B cell (primary cell): Measurements from ENCODE around the gene WDFY4. TPM values are rescaled to one million over a fixed set of nuclear protein-coding genes. Genes with fewer than 3 reads are reported as not detected.

ENCODE experiments used
- ATAC-seq: fragments of 200-7000 bp; cut with Tn5 transposase; one replicate; pipeline ENCODE4 v1.10.0; 2021; ENCODE audit warnings: low read depth, mild to moderate bottlenecking, moderate number of reproducible peaks, moderate library complexity
- CTCF ChIA-PET: fragments of 350-600 bp; sonication (Branson Sonifier 250); formaldehyde crosslinking; loops from one replicate; lab custom pipeline; 2021; ENCODE audit warnings: antibody characterized with exemption, inconsistent platforms; lab: Charles Lee
- POLR2A ChIA-PET: fragments of 350-600 bp; sonication (Branson Sonifier 250); formaldehyde crosslinking; loops from one replicate; lab custom pipeline; 2021; ENCODE audit warnings: antibody characterized with exemption; lab: Charles Lee
- DNase-seq: peaks from one replicate; pipeline ENCODE4 v3.0.0; 2013
- H2AFZ ChIP-seq: 2 replicates; pipeline ENCODE4 v1.6.1; 2012; ENCODE audit warnings: mild to moderate bottlenecking, low read depth, low read length; ENCODE audit not compliant: insufficient read depth, poor library complexity, severe bottlenecking
- H3K27ac ChIP-seq, 2 donors: 1 replicate in 1 of 2; 2 replicates in 1 of 2; pipeline ENCODE4 v1.5.1; 2012 to 2013; ENCODE audit warnings: low read length in 2 of 2, mild to moderate bottlenecking in 2 of 2, moderate library complexity in 1 of 2
- H3K27me3 ChIP-seq, 4 experiments: fragments of 200-600 bp in 1 of 4; sonication (generic) in 1 of 4; replicated peaks in 1 of 4; 1 replicate in 2 of 4; 2 replicates in 2 of 4; pipeline versions ENCODE4 v1.6.1 to v1.7.0; 2013 to 2016; ENCODE audit warnings: low read length in 3 of 4, mild to moderate bottlenecking in 2 of 4, mixed read lengths in 1 of 4, moderate library complexity in 1 of 4; ENCODE audit not compliant: insufficient read depth in 4 of 4, control insufficient read depth in 3 of 4; ENCODE audit errors: control extremely low read depth in 1 of 4
- H3K36me3 ChIP-seq, 2 experiments: replicated peaks in 1 of 2; 1 replicate in 1 of 2; 2 replicates in 1 of 2; pipeline versions ENCODE4 v1.6.1 to v1.7.1; 2013; ENCODE audit warnings: low read length in 1 of 2; ENCODE audit not compliant: insufficient read depth in 2 of 2, control insufficient read depth in 1 of 2; ENCODE audit errors: control extremely low read depth in 1 of 2, extremely low read depth in 1 of 2
- H3K4me1 ChIP-seq, 2 donors: fragments of 200-600 bp in 1 of 2; sonication (generic) in 1 of 2; 1 replicate in 1 of 2; 2 replicates in 1 of 2; pipeline versions ENCODE4 v1.5.1 to v1.6.1; 2013 to 2017; ENCODE audit warnings: low read length in 2 of 2; ENCODE audit not compliant: control insufficient read depth in 2 of 2, insufficient read depth in 2 of 2
- H3K4me2 ChIP-seq: replicated peaks from 2 replicates; pipeline ENCODE3; 2012; ENCODE audit warnings: mild to moderate bottlenecking, low read depth, low read length; ENCODE audit not compliant: poor library complexity, severe bottlenecking
- H3K4me3 ChIP-seq, 5 experiments: fragments of 200-600 bp in 1 of 5; sonication (generic) in 1 of 5; 1 replicate in 3 of 5; 2 replicates in 2 of 5; pipeline versions ENCODE4 v1.5.1 to v1.7.0; 2011 to 2016; ENCODE audit warnings: low read length in 4 of 5, mild to moderate bottlenecking in 4 of 5, low read depth in 2 of 5, control low read depth in 1 of 5, moderate library complexity in 1 of 5; ENCODE audit not compliant: insufficient read depth in 1 of 5; ENCODE audit errors: control extremely low read depth in 1 of 5, extremely low read depth in 1 of 5
- H3K79me2 ChIP-seq: fragments of 200-600 bp; sonication (generic); one replicate; pipeline ENCODE4 v1.6.0; 2016; ENCODE audit warnings: low read length; ENCODE audit not compliant: control insufficient read depth, insufficient read depth
- H3K9ac ChIP-seq: fragments of 200-600 bp; sonication (generic); 2 replicates; pipeline ENCODE4 v1.6.1; 2017; ENCODE audit warnings: mild to moderate bottlenecking, low read length, moderate library complexity
- H3K9me3 ChIP-seq, 3 donors: one replicate each; pipeline versions ENCODE4 v1.6.1 to v1.7.1; 2013; ENCODE audit warnings: low read length in 2 of 3; ENCODE audit not compliant: control insufficient read depth in 2 of 3, insufficient read depth in 1 of 3; ENCODE audit errors: control extremely low read depth in 1 of 3
- H4K20me1 ChIP-seq: 2 replicates; pipeline ENCODE4 v1.6.0; 2012; ENCODE audit warnings: mild to moderate bottlenecking, low read length; ENCODE audit not compliant: insufficient read depth, control insufficient read depth, poor library complexity, severe bottlenecking
- H3K27ac Mint-ChIP-seq: one replicate; pipeline ENCODE4 v1.8.0; 2021; ENCODE audit warnings: mixed read lengths
- H3K27me3 Mint-ChIP-seq: one replicate; pipeline ENCODE4 v1.8.0; 2021; ENCODE audit warnings: mixed read lengths
- H3K4me1 Mint-ChIP-seq: one replicate; pipeline ENCODE4 v1.8.0; 2021; ENCODE audit warnings: mixed read lengths
- H3K4me3 Mint-ChIP-seq: one replicate; pipeline ENCODE4 v1.8.0; 2021; ENCODE audit warnings: mixed read lengths
- H3K9me3 Mint-ChIP-seq: one replicate; pipeline ENCODE4 v1.8.0; 2022; ENCODE audit warnings: mixed read lengths; ENCODE audit not compliant: insufficient read depth
- CTCF ChIP-seq: fragments of 200-600 bp; IDR thresholded peaks from one replicate; pipeline ENCODE4 v1.8.0; 2022; ENCODE audit warnings: antibody characterized with exemption, mild to moderate bottlenecking
- EZH2 ChIP-seq: IDR thresholded peaks from 2 replicates; pipeline ENCODE4 v1.6.1; 2012; ENCODE audit warnings: borderline replicate concordance, low read depth, mild to moderate bottlenecking, moderate library complexity, low read length; ENCODE audit not compliant: insufficient read depth, poor library complexity, severe bottlenecking
- WGBS: methylation state at CpG from one replicate; pipeline ENCODE4 v1.1.5; 2013; ENCODE audit warnings: missing lambda C conversion rate; ENCODE audit not compliant: insufficient coverage; 5-methylcytosine and 5-hydroxymethylcytosine counted together
- intact Hi-C: fragments of 100-400 bp; cut with micrococcal nuclease; formaldehyde crosslinking; loops from one replicate; pipeline ENCODE4 v1.10.0; 2022
- polyA plus RNA-seq: library from polyadenylated mRNA; depleted of rRNA; stranded (reverse); fragments of >200 nt; gene quantifications from 2 replicates; pipeline ENCODE4 v1.2.3, GENCODE V29; 2012
- total RNA-seq, 2 donors: library from RNA; stranded (reverse); fragments of 120-200 nt in 1 of 2; gene quantifications; 1 replicate in 1 of 2; 2 replicates in 1 of 2; pipeline versions ENCODE4 v1.2.3 to v1.2.4, GENCODE V29; 2013 to 2022

The WDFY4 gene
- total and polyA plus RNA-seq, 2 donors (not counting 1 experiment from before 2014, with no cell fraction given): 262 to 560 TPM

- no peaks in the 10 kb centered on the region for H3K27me3 ChIP-seq
- H3K4me1 Mint-ChIP-seq: no peaks in the 10 kb centered on the region
- H3K27ac ChIP-seq: peak overlapping the region in 1 of 2 donors; percentile 38
- ChIA-PET POLR2A (no interaction called here), CTCF (no interaction called here)
- no peak for DNase-seq
- intact Hi-C loops: no loop called here
- H3K9me3 Mint-ChIP-seq: no peaks in the 10 kb centered on the region
- H3K27me3 Mint-ChIP-seq: no peaks in the 10 kb centered on the region
- no peak for ATAC-seq
- H4K20me1 ChIP-seq: peaks cover 69% of the 10 kb centered on the region
- 96% methylated on average over 4 of the region's 6 CpGs for WGBS
- no peaks in the 10 kb centered on the region for H3K9me3 ChIP-seq
- H3K4me3 Mint-ChIP-seq: no peak overlapping the region
- no peak overlapping the region for H2AFZ ChIP-seq
- no peak overlapping the region for H3K27ac Mint-ChIP-seq
- H3K9ac ChIP-seq: no peak overlapping the region
- no peaks in the 10 kb centered on the region for H3K4me1 ChIP-seq
- TF ChIP-seq CTCF (no peak), EZH2 (no peak)
- peaks cover 10 to 93% of the 10 kb centered on the region in 2 experiments for H3K36me3 ChIP-seq
- no peak overlapping the region for H3K4me2 ChIP-seq
- no peak overlapping the region for H3K4me3 ChIP-seq
- H3K79me2 ChIP-seq: peaks cover 42% of the 10 kb centered on the region
These were observed 106.7 kb downstream of the WDFY4 start for GRCh38 chr10:48791267-48791928.

GRCh38 chr10:48792121-48792520 is 107.4 kb downstream of the WDFY4 start:
- ATAC-seq: no peak
- Histone ChIP-seq H3K36me3 (peaks cover 12 to 93% of the 10 kb centered on the region in 2 experiments), H3K79me2 (peaks cover 35% of the 10 kb centered on the region), H3K9ac (no peak overlapping the region), H3K9me3 (no peaks in the 10 kb centered on the region), H2AFZ (no peak overlapping the region), H3K4me2 (no peak overlapping the region), H4K20me1 (peaks cover 67% of the 10 kb centered on the region), H3K27ac (peak overlapping the region in 1 of 2 donors; percentile 38), H3K4me1 (no peaks in the 10 kb centered on the region), H3K27me3 (no peaks in the 10 kb centered on the region), H3K4me3 (no peak overlapping the region)
- ChIA-PET CTCF (no interaction called here), POLR2A (no interaction called here)
- intact Hi-C loops: no loop called here
- 94% methylated on average over 3 of the region's 3 CpGs for WGBS
- no peaks in the 10 kb centered on the region for H3K4me1 Mint-ChIP-seq
- H3K9me3 Mint-ChIP-seq: no peaks in the 10 kb centered on the region
- H3K4me3 Mint-ChIP-seq: no peak overlapping the region
- no peak for DNase-seq
- H3K27ac Mint-ChIP-seq: peak overlapping the region; percentile 28
- TF ChIP-seq CTCF (no peak), EZH2 (no peak)
- no peaks in the 10 kb centered on the region for H3K27me3 Mint-ChIP-seq
